Measurements from ENCODE around the gene CIBAR2. TPM values are rescaled to one million over a fixed set of nuclear protein-coding genes. Genes with fewer than 3 reads are reported as not detected.

Gene CIBAR2
- total and polyA plus RNA-seq, 2 experiments from 2014 or later = 0.13 TPM; not detected in 1

- no peak overlapping the region for H3K4me3 ChIP-seq
- H3K79me2 ChIP-seq = no peaks in the 10 kb centered on the region
- no peak overlapping the region for H3K4me2 ChIP-seq
- no peaks in the 10 kb centered on the region for H3K4me1 ChIP-seq (ENCODE audit: insufficient read depth)
- TF ChIP-seq CTCF (IDR thresholded peaks at IDR 0.05; ENCODE audit: poor library complexity) (no peak), EZH2 (IDR thresholded peaks at IDR 0.05; ENCODE audit: borderline replicate concordance) (no peak), EZH2phosphoT487 (IDR thresholded peaks at IDR 0.05; ENCODE audit: low read depth, severe bottlenecking, unreplicated experiment) (no peak)
- no peak overlapping the region for H3K27ac ChIP-seq
- H3K9me2 ChIP-seq (replicated peaks; ENCODE audit: insufficient read depth) = no peaks in the 10 kb centered on the region
- WGBS (ENCODE audit: low lambda C conversion rate, missing lambda C conversion rate) = 87% methylated on average over 11 of the region's 11 CpGs
- H3K9me3 ChIP-seq (ENCODE audit: low read depth) = no peaks in the 10 kb centered on the region
- no peaks in the 10 kb centered on the region for H3K36me3 ChIP-seq (replicated peaks; ENCODE audit: insufficient read depth, low read depth)
- no peak overlapping the region for H2AFZ ChIP-seq
- no peaks in the 10 kb centered on the region for H3K27me3 ChIP-seq
- H4K20me1 ChIP-seq (ENCODE audit: insufficient read depth, poor library complexity, severe bottlenecking) = no peaks in the 10 kb centered on the region
- DNase-seq (ENCODE audit: low spot score) = no peak
These were observed 7.4 kb downstream of the CIBAR2 start for GRCh38 chr16:85104821-85105391.

- WGBS (ENCODE audit: low lambda C conversion rate, missing lambda C conversion rate) = 84% methylated on average over 12 of the region's 12 CpGs
- Histone ChIP-seq H3K4me2 (no peak overlapping the region), H3K36me3 (replicated peaks; ENCODE audit: insufficient read depth, low read depth) (no peaks in the 10 kb centered on the region), H3K79me2 (no peaks in the 10 kb centered on the region), H3K4me1 (ENCODE audit: insufficient read depth) (no peaks in the 10 kb centered on the region), H3K4me3 (no peak overlapping the region), H3K27ac (no peak overlapping the region), H4K20me1 (ENCODE audit: insufficient read depth, poor library complexity, severe bottlenecking) (no peaks in the 10 kb centered on the region), H3K9me2 (replicated peaks; ENCODE audit: insufficient read depth) (no peaks in the 10 kb centered on the region), H2AFZ (no peak overlapping the region), H3K9me3 (ENCODE audit: low read depth) (no peaks in the 10 kb centered on the region), H3K27me3 (no peaks in the 10 kb centered on the region)
- DNase-seq (ENCODE audit: low spot score) = no peak
- TF ChIP-seq EZH2phosphoT487 (IDR thresholded peaks at IDR 0.05; ENCODE audit: low read depth, severe bottlenecking, unreplicated experiment) (no peak), EZH2 (IDR thresholded peaks at IDR 0.05; ENCODE audit: borderline replicate concordance) (no peak), CTCF (IDR thresholded peaks at IDR 0.05; ENCODE audit: poor library complexity) (no peak)
These were observed 8.1 kb downstream of the CIBAR2 start for GRCh38 chr16:85104147-85104546.

- Histone ChIP-seq H3K36me3 (replicated peaks; ENCODE audit: insufficient read depth, low read depth) (no peaks in the 10 kb centered on the region), H2AFZ (no peak overlapping the region), H3K9me3 (ENCODE audit: low read depth) (no peaks in the 10 kb centered on the region), H3K4me3 (no peak overlapping the region), H3K4me2 (no peak overlapping the region), H3K27ac (no peak overlapping the region), H3K4me1 (ENCODE audit: insufficient read depth) (no peaks in the 10 kb centered on the region), H3K27me3 (no peaks in the 10 kb centered on the region), H3K79me2 (no peaks in the 10 kb centered on the region), H3K9me2 (replicated peaks; ENCODE audit: insufficient read depth) (no peaks in the 10 kb centered on the region), H4K20me1 (ENCODE audit: insufficient read depth, poor library complexity, severe bottlenecking) (no peaks in the 10 kb centered on the region)
- no peak for TF ChIP-seq CTCF (IDR thresholded peaks at IDR 0.05; ENCODE audit: poor library complexity)
- TF ChIP-seq EZH2phosphoT487 (IDR thresholded peaks at IDR 0.05; ENCODE audit: low read depth, severe bottlenecking, unreplicated experiment) = no peak
- no peak for TF ChIP-seq EZH2 (IDR thresholded peaks at IDR 0.05; ENCODE audit: borderline replicate concordance)
- 82% methylated on average over 23 of the region's 23 CpGs for WGBS (ENCODE audit: low lambda C conversion rate, missing lambda C conversion rate)
- no peak for DNase-seq (ENCODE audit: low spot score)
These were observed 8.9 kb downstream of the CIBAR2 start for GRCh38 chr16:85103114-85104079.

Measured in hepatocyte (in vitro differentiated cells).